HepG2 (cell line): ENCODE measurements around the gene ME2. TPM values are rescaled to one million over a fixed set of nuclear protein-coding genes. Genes with fewer than 3 reads are reported as not detected.

Experiments
- ATAC-seq: fragments of 200-7000 bp; cut with Tn5 transposase; 3 replicates; pipeline ENCODE4 v1.9.1; 2020; ENCODE audit warnings: mild to moderate bottlenecking, moderate library complexity
- BruUV-seq: library from RNA; stranded (reverse); fragments of 400-500 nt; replicated peaks from 2 replicates; lab custom pipeline; 2021; lab: Mats Ljungman, UMichigan
- CTCF ChIA-PET: fragments of 300-600 bp; formaldehyde crosslinking; extraction: SDS; loops from one replicate; lab custom pipeline; 2021; ENCODE audit warnings: low total read pairs, inconsistent platforms, low intra/inter-chr PET ratio; lab: Yijun Ruan, JAX
- POLR2A ChIA-PET: fragments of 350-600 bp; sonication (Branson Sonifier 250); formaldehyde crosslinking; loops from one replicate; lab custom pipeline; 2020; ENCODE audit warnings: antibody characterized with exemption, inconsistent platforms; lab: Yijun Ruan, JAX
- DNase-seq: peaks from one replicate; pipeline ENCODE4 v3.0.0-alpha.2; 2015; ENCODE audit warnings: low spot score
- FAIRE-seq: peaks from 3 replicates; lab custom pipeline; 2011; peaks lifted over from hg19 to GRCh38; lab: Jason Lieb, UNC
- H2AFZ ChIP-seq: one replicate; pipeline ENCODE4 v1.6.1; 2011; ENCODE audit warnings: low read length, inconsistent platforms
- H3K27ac ChIP-seq: fragments of 300-600 bp; 3 replicates; pipeline ENCODE4 v1.8.0; 2011; ENCODE audit warnings: mixed run types, mild to moderate bottlenecking, mixed read lengths, low read length, inconsistent platforms; ENCODE audit not compliant: insufficient read depth; ENCODE audit errors: extremely low read length
- H3K27me3 ChIP-seq, 2 experiments: fragments of 200-600 bp in 1 of 2; 2 replicates in 1 of 2; 3 replicates in 1 of 2; pipeline versions ENCODE4 v1.6.0 to v1.8.0; 2011; ENCODE audit warnings: low read length in 2 of 2, mild to moderate bottlenecking in 2 of 2, moderate library complexity in 2 of 2, inconsistent platforms in 1 of 2; ENCODE audit not compliant: insufficient read depth in 2 of 2, control insufficient read depth in 1 of 2
- H3K36me3 ChIP-seq, 2 experiments: fragments of 200-600 bp in 1 of 2; replicated peaks in 1 of 2; 2 replicates in 1 of 2; 3 replicates in 1 of 2; pipeline versions ENCODE4 v1.5.1 to v1.8.0; 2011; ENCODE audit warnings: low read length in 2 of 2, inconsistent platforms in 1 of 2; ENCODE audit not compliant: insufficient read depth in 2 of 2, control insufficient read depth in 1 of 2
- H3K4me1 ChIP-seq: 2 replicates; pipeline ENCODE4 v1.5.1; 2012; ENCODE audit warnings: low read length, inconsistent platforms; ENCODE audit not compliant: insufficient read depth
- H3K4me2 ChIP-seq: 2 replicates; pipeline ENCODE4 v1.6.0; 2011; ENCODE audit warnings: low read depth, low read length, inconsistent platforms
- H3K4me3 ChIP-seq, 3 experiments: fragments of 200-600 bp in 1 of 3; sonication (generic), shearing (Covaris generic) in 1 of 3; replicated peaks in 1 of 3; 2 replicates each; pipeline ENCODE4 v1.5.1; 2011 to 2016; ENCODE audit warnings: low read length in 3 of 3, inconsistent platforms in 2 of 3, low read depth in 2 of 3, mild to moderate bottlenecking in 2 of 3, control low read depth in 1 of 3, mixed read lengths in 1 of 3; ENCODE audit not compliant: insufficient read depth in 1 of 3
- H3K79me2 ChIP-seq: one replicate; pipeline ENCODE4 v1.6.1; 2011; ENCODE audit warnings: low read length, inconsistent platforms; ENCODE audit not compliant: insufficient read depth
- H3K9ac ChIP-seq: 2 replicates; pipeline ENCODE4 v1.6.0; 2011; ENCODE audit warnings: mild to moderate bottlenecking, low read depth, low read length, inconsistent platforms; ENCODE audit not compliant: insufficient read depth
- H3K9me3 ChIP-seq: 2 replicates; pipeline ENCODE4 v1.5.1; 2012; ENCODE audit warnings: mild to moderate bottlenecking, low read length
- H4K20me1 ChIP-seq: 2 replicates; pipeline ENCODE4 v1.6.0; 2011; ENCODE audit warnings: inconsistent platforms, mild to moderate bottlenecking, low read length, moderate library complexity; ENCODE audit not compliant: insufficient read depth
- RFXAP ChIP-seq: sonication (generic); formaldehyde crosslinking; IDR thresholded peaks from 2 replicates; pipeline ENCODE4 v1.4.0; 2020; ENCODE audit warnings: missing genetic modification reagents, borderline replicate concordance
- ZMYM2 ChIP-seq: sonication (generic); formaldehyde crosslinking; IDR thresholded peaks from 2 replicates; pipeline ENCODE4 v1.8.0; 2022; ENCODE audit warnings: mild to moderate bottlenecking, missing genetic modification reagents
- ZSCAN12 ChIP-seq: sonication (generic); formaldehyde crosslinking; IDR thresholded peaks from 2 replicates; pipeline ENCODE4 v1.9.0; 2021; ENCODE audit warnings: mild to moderate bottlenecking, missing genetic modification reagents
- WGBS: methylation state at CpG from one replicate; pipeline ENCODE4 v1.1.6; 2017; ENCODE audit warnings: low lambda C conversion rate; 5-methylcytosine and 5-hydroxymethylcytosine counted together
- in situ Hi-C: cut with HindIII; loops from 2 replicates; pipeline ENCODE4 v1.10.0; 2017; ENCODE audit warnings: low pct_unique_long_range_greater_than_20kb; ENCODE audit not compliant: extremely low pct_ligation_motif_present
- intact Hi-C: fragments of 100-400 bp; cut with micrococcal nuclease; formaldehyde crosslinking; loops from one replicate; pipeline ENCODE4 v1.10.0; 2022; ENCODE audit not compliant: unreplicated experiment
- polyA plus RNA-seq, 8 experiments: library from polyadenylated mRNA; depleted of rRNA in 3 of 8; stranded (reverse) in 7 of 8; unstranded in 1 of 8; fragments of >200 nt; fragmentation: Illumina TruSeq in 4 of 8; extraction: Trizol in 4 of 8; gene quantifications; 2 replicates each; pipeline versions ENCODE4 v1.2.1 to v1.2.3, GENCODE V29; 2011 to 2016; ENCODE audit warnings: low read depth in 4 of 8, missing spikeins in 1 of 8, mixed read lengths in 1 of 8; ENCODE audit not compliant: insufficient read depth in 1 of 8
- total RNA-seq, 5 experiments: library from RNA; depleted of rRNA; stranded (reverse); fragments of >200 nt; fragmentation: Illumina TruSeq; extraction: Trizol; gene quantifications; 2 replicates each; pipeline ENCODE4 v1.2.3, GENCODE V29; 2016; ENCODE audit warnings: low read depth in 1 of 5
- TF ChIP-seq, protein P1 (sequence below): sonication (generic); formaldehyde crosslinking; IDR thresholded peaks from 2 replicates; pipeline ENCODE4; 2020; ENCODE audit warnings: missing genetic modification reagents, mild to moderate bottlenecking, borderline replicate concordance
- TF ChIP-seq, protein P2 (sequence below): sonication (generic); formaldehyde crosslinking; IDR thresholded peaks from 2 replicates; pipeline ENCODE4 v1.4.0; 2020; ENCODE audit warnings: mild to moderate bottlenecking, missing genetic modification reagents

ME2 gene
- total and polyA plus RNA-seq, 2 of the 13 experiments (the other 11 are each of a cell fraction or from before 2014, with no cell fraction given), result 17.3 to 20.6 TPM

DNA sequence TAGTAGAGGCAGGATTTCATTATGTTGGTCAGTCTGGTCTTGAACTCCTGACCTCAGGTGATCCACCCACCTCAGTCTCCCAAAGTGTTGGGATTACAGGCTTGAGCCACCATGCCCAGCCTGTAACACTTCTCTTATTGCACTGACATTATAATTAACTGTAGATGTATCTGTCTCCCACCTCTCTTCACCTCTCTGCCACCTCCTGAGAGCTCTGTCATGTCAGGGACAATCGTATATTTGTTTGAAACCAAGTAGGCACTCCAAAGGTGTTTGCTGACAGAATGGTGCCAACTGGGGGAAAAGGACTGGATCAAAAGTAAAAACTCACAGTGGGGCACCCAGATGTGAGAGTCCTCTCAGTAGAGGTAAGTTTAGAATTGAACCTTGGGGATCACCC is 17.3 kb upstream of the ME2 start (continued):
- TF ChIP-seq, protein P1, sequence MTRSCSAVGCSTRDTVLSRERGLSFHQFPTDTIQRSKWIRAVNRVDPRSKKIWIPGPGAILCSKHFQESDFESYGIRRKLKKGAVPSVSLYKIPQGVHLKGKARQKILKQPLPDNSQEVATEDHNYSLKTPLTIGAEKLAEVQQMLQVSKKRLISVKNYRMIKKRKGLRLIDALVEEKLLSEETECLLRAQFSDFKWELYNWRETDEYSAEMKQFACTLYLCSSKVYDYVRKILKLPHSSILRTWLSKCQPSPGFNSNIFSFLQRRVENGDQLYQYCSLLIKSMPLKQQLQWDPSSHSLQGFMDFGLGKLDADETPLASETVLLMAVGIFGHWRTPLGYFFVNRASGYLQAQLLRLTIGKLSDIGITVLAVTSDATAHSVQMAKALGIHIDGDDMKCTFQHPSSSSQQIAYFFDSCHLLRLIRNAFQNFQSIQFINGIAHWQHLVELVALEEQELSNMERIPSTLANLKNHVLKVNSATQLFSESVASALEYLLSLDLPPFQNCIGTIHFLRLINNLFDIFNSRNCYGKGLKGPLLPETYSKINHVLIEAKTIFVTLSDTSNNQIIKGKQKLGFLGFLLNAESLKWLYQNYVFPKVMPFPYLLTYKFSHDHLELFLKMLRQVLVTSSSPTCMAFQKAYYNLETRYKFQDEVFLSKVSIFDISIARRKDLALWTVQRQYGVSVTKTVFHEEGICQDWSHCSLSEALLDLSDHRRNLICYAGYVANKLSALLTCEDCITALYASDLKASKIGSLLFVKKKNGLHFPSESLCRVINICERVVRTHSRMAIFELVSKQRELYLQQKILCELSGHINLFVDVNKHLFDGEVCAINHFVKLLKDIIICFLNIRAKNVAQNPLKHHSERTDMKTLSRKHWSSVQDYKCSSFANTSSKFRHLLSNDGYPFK, result no peak
- no peak for TF ChIP-seq ZSCAN12 (CRISPR knock-in tag)

DNA sequence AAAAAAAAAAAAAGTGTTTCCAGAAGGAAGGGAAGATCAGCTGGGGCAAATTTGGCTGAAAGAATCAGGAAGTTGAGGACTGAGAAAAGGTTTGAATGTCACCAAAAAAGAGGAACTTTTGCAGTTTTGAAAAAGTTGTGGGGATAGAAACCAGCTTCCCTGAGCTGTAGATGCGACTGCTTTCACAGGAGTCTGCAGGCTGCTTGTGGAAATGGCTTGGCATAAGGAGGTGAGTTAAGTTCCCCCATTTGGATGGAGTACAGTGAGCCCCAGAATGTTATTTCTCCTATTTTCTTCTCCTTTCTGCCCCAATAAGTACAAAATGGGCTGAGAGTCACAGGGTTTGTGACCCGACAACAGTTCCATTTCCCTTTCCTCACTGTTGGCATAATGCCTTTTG is 16.5 kb upstream of the ME2 start:
- TF ChIP-seq, protein P2, sequence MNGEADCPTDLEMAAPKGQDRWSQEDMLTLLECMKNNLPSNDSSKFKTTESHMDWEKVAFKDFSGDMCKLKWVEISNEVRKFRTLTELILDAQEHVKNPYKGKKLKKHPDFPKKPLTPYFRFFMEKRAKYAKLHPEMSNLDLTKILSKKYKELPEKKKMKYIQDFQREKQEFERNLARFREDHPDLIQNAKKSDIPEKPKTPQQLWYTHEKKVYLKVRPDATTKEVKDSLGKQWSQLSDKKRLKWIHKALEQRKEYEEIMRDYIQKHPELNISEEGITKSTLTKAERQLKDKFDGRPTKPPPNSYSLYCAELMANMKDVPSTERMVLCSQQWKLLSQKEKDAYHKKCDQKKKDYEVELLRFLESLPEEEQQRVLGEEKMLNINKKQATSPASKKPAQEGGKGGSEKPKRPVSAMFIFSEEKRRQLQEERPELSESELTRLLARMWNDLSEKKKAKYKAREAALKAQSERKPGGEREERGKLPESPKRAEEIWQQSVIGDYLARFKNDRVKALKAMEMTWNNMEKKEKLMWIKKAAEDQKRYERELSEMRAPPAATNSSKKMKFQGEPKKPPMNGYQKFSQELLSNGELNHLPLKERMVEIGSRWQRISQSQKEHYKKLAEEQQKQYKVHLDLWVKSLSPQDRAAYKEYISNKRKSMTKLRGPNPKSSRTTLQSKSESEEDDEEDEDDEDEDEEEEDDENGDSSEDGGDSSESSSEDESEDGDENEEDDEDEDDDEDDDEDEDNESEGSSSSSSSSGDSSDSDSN (CRISPR knock-in tag), result no peak
- TF ChIP-seq RFXAP (CRISPR knock-in tag), result no peak
- TF ChIP-seq ZMYM2 (CRISPR knock-in tag), result no peak
- no peak for FAIRE-seq
- DNase-seq, result no peak
- Histone ChIP-seq H2AFZ (no peak overlapping the region), H3K4me1 (peaks cover 7% of the 10 kb centered on the region; the same call in 1 of the 2 replicates), H3K4me3 (no peak overlapping the region), H3K36me3 (no peaks in the 10 kb centered on the region), H3K9me3 (no peaks in the 10 kb centered on the region), H3K27me3 (no peaks in the 10 kb centered on the region), H4K20me1 (no peaks in the 10 kb centered on the region), H3K9ac (no peak overlapping the region), H3K27ac (no peak overlapping the region), H3K4me2 (no peak overlapping the region), H3K79me2 (no peaks in the 10 kb centered on the region)
- ATAC-seq, result no peak
- no TSS peak for BruUV-seq
- 29% methylated on average over 2 of the region's 2 CpGs for WGBS
- in situ Hi-C loops, result no loop called here
- POLR2A ChIA-PET, result no interaction called here
- CTCF ChIA-PET, result no interaction called here
- intact Hi-C loops, result no loop called here
